ENCODE measurements around the gene S100P.

- no peak for TF ChIP-seq ZNF274 (IDR thresholded peaks at IDR 0.05; ENCODE audit: low read depth, low read length)
- TF ChIP-seq YY1 (IDR thresholded peaks at IDR 0.05; ENCODE audit: insufficient read depth, insufficient read length): no peak
These were observed 3.5 kb downstream of the S100P start for GRCh38 chr4:6697131-6697530.

All from NT2/D1 (cell line).